ENCODE data around the gene LARP1.

LARP1 gene

DNA sequence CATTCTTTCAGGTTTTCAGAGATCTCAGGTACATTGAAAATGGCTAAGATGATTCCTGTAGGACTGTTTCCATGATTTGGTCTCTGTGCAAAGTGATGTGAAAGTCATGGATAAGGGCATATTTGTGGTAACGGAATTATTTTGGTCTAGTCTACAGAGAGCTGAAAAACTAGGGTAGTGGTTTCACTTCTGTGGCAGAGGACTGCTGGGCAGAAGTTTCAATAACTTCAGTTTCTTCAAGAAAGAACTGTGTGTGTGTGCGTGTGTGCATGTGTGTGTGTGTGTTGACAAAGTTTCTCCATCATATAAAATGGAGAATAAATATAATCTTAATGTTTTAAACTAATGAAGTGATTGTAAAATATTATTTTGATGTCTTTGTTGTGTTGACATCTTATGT lies 107.6 kb downstream of the LARP1 start:
- no peak for DNase-seq

DNA sequence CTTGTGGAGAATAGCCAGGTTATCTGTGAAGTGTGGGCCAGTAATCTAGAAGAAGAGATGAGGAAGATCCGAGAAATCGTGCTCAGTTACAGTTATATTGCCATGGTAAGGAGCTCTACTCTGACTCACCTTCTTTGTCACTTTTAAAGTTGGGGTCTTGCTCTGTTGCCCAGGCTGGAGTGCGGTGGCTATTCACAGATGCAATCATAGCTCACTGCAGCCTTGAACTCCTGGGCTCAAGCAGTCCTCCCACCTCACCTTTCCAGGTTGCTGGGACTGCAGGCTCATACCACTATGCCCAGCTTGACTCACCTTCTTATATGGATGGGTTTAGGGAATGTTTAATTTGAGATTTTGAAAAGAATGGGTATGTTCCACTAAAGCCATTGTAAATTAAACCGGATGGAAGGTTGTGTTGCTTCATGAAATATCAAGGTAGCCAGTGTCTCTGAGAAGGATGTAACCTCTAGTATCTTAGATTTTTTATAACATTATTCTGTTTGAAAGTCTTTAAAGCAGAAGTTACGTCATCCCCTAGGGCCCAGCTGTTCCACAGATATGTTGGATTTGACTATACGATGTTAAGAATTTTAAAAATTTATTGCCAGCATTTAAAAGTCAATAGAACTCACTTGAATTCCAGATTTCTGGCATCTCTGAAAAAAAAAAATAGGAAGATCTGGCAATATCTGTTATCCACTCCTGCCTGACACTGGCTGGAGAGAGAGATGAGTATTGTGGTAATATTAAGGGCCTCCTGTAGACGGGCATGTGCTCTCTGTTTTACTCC lies 108.3 kb downstream of the LARP1 start:
- no peak for DNase-seq

DNA sequence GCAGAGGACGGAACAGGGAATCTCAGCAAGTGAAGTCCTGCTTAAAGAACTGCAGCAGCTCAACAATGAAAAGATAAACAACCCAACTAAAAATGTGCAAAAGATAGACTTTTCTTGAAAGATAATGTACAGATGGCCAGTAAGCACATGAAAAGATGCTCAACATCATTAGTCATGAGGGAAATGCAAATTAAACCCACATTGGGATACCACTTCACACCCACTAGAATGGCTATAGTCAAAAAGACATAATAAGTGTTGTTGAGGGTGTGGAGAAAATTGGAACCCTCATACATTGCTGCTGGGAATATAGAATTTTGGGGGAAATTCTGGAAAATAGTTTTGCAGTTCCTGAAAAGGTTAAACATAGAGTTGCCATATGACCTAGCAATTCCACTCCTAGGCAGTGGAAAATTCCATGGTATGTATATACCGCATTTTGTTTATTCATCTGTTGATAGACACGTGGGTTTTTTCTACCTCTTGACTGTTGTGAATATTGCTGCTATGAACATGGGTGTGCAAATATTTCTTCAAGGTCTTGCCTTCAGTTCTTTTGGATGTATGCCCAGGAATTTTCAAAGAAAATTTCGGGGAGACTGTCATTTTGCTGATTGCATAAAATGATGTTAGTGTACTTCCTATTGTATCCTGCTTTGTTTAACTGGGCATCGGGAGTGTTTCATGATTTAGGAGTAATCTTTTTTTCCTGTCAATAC lies 110.4 kb downstream of the LARP1 start:
- no peak for DNase-seq

DNA sequence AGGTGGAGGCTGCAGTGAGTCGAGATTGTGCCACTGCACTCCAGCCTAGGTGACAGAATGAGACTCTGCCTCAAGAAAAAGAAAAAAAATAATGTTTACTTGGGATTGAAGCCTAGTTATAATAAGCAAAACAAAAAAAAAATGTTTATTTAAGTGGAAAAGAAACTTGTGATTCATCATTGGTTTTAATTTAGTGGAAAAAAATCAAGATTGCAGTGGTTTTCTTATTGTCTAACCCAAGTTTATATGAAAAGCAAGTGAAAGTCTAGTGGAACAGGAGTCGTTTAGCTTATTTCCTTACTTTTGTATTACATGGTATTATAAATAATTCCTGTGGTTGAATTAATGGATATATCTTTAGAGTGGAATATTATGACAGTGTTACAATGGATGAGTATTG lies 111.7 kb downstream of the LARP1 start:
- DNase-seq = no peak

Data from NCI-H1105 treated with DMSO at 0.1 percent for 48 hours (cell line).